ENCODE results near the gene ZMYND12.

DNA sequence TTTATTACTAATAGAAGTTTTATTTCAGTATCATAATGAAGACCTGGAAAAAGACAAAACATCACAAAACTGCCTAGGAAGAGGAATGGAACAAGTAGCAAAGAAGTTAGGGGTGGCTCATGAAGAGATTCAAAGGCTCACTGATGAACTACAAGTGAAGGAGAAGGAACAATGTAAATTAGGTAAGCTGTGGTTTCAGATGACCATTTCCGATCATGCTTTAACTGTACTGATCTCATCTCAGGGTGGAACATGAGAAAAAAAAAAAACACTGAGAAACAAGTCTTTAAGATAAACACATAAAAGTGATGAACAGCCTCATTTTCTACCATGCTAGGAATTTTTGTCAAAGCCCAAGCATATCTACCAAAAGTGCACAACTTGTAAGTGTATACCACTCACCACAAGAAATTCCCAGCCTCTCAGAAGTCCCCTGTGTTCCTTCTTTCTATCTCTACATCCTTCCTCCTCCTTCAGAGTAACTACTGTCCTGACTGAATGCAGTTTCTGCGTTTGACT is 26.9 kb upstream of the ZMYND12 start:
- TF ChIP-seq CTCF (IDR thresholded peaks at IDR 0.05; ENCODE audit: extremely low read depth in 1 of 2, insufficient read depth in 1 of 2, low read depth in 1 of 2, low read length in 2 of 2) (no peak), EZH2 (IDR thresholded peaks at IDR 0.05; ENCODE audit: borderline replicate concordance, low read depth, low read length, severe bottlenecking) (no peak), POLR2A (IDR thresholded peaks at IDR 0.05; ENCODE audit: low read depth, low read length) (no peak), GATA2 (IDR thresholded peaks at IDR 0.05; ENCODE audit: insufficient read depth, insufficient read length, low read depth, low read length) (no peak), FOS (IDR thresholded peaks at IDR 0.05; ENCODE audit: borderline replicate concordance, insufficient read depth, low read length) (no peak), POLR2AphosphoS5 (IDR thresholded peaks at IDR 0.05; ENCODE audit: insufficient read depth, low read depth, low read length) (no peak), JUN (IDR thresholded peaks at IDR 0.05; ENCODE audit: borderline replicate concordance, insufficient read depth, insufficient read length, low read depth) (no peak), MYC (IDR thresholded peaks at IDR 0.05; ENCODE audit: low read depth, low read length) (no peak)
- TF ChIP-seq, protein P1, sequence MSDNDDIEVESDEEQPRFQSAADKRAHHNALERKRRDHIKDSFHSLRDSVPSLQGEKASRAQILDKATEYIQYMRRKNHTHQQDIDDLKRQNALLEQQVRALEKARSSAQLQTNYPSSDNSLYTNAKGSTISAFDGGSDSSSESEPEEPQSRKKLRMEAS (IDR thresholded peaks at IDR 0.05; ENCODE audit: insufficient read depth, insufficient read length): no peak
